Measurements from ENCODE around the gene MAPK10. TPM values are rescaled to one million over a fixed set of nuclear protein-coding genes. Genes with fewer than 3 reads are reported as not detected.
"Not testable (repeated sequence)": the region's sequence is repeated elsewhere in the genome, so short reads cannot be mapped to it uniquely, and the experiment has no call there.

MAPK10 gene
- total RNA-seq, 2 experiments from 2014 or later, result not detected

GRCh38 chr4:86184901-86185285, 175.0 kb downstream of the MAPK10 start:
- no peaks in the 10 kb centered on the region for H3K27me3 Mint-ChIP-seq
- intact Hi-C loops (cut with micrococcal nuclease), result no loop called here
- no peak overlapping the region for H3K4me3 Mint-ChIP-seq
- peaks cover 9% of the 10 kb centered on the region for H3K9me3 Mint-ChIP-seq
- ChIA-PET POLR2A (no interaction called here), CTCF (no interaction called here)
- ATAC-seq, result no peak
- H3K36me3 Mint-ChIP-seq (ENCODE audit: low read depth), result no peaks in the 10 kb centered on the region
- no peak overlapping the region for H3K27ac Mint-ChIP-seq
- H3K4me1 Mint-ChIP-seq (ENCODE audit: low read depth), result no peaks in the 10 kb centered on the region
- no peak for DNase-seq
- TF ChIP-seq CTCF (IDR thresholded peaks at IDR 0.05), result no peak

GRCh38 chr4:86184216-86184900, 175.5 kb downstream of the MAPK10 start:
- ChIA-PET CTCF (no interaction called here), POLR2A (no interaction called here)
- Mint-ChIP-seq H3K27ac (no peak overlapping the region), H3K9me3 (peaks cover 10% of the 10 kb centered on the region), H3K4me1 (ENCODE audit: low read depth) (no peaks in the 10 kb centered on the region), H3K4me3 (no peak overlapping the region), H3K27me3 (no peaks in the 10 kb centered on the region), H3K36me3 (ENCODE audit: low read depth) (no peaks in the 10 kb centered on the region)
- ATAC-seq (no peak), DNase-seq (no peak)
- no peak for TF ChIP-seq CTCF (IDR thresholded peaks at IDR 0.05)
- intact Hi-C loops (cut with micrococcal nuclease), result no loop called here

GRCh38 chr4:86181585-86181984, 178.3 kb downstream of the MAPK10 start:
- intact Hi-C loops (cut with micrococcal nuclease), result no loop called here

GRCh38 chr4:86178211-86178610, 181.6 kb downstream of the MAPK10 start:
- TF ChIP-seq CTCF (IDR thresholded peaks at IDR 0.05), result no peak
- H3K4me3 Mint-ChIP-seq, result no peak overlapping the region
- H3K27ac Mint-ChIP-seq, result no peak overlapping the region
- DNase-seq (no peak), ATAC-seq (no peak)
- H3K36me3 Mint-ChIP-seq (ENCODE audit: low read depth), result no peaks in the 10 kb centered on the region
- ChIA-PET CTCF (no interaction called here), POLR2A (no interaction called here)
- H3K27me3 Mint-ChIP-seq, result no peaks in the 10 kb centered on the region
- intact Hi-C loops (cut with micrococcal nuclease), result no loop called here
- peaks cover 8% of the 10 kb centered on the region for H3K9me3 Mint-ChIP-seq
- no peaks in the 10 kb centered on the region for H3K4me1 Mint-ChIP-seq (ENCODE audit: low read depth)

More at GRCh38 chr4:86181585-86181984, 178.3 kb downstream of the MAPK10 start:
- ChIA-PET CTCF (no interaction called here), POLR2A (no interaction called here)
- no peak for ATAC-seq
- no peak for TF ChIP-seq CTCF (IDR thresholded peaks at IDR 0.05)
- H3K9me3 Mint-ChIP-seq, result peaks cover 7% of the 10 kb centered on the region
- H3K4me1 Mint-ChIP-seq (ENCODE audit: low read depth), result no peaks in the 10 kb centered on the region
- H3K27me3 Mint-ChIP-seq, result no peaks in the 10 kb centered on the region
- no peak overlapping the region for H3K4me3 Mint-ChIP-seq
- no peak for DNase-seq
- H3K36me3 Mint-ChIP-seq (ENCODE audit: low read depth), result no peaks in the 10 kb centered on the region
- no peak overlapping the region for H3K27ac Mint-ChIP-seq

- Mint-ChIP-seq H3K27me3 (no peaks in the 10 kb centered on the region), H3K4me1 (ENCODE audit: low read depth) (no peaks in the 10 kb centered on the region), H3K4me3 (no peak overlapping the region), H3K27ac (no peak overlapping the region), H3K36me3 (ENCODE audit: low read depth) (no peaks in the 10 kb centered on the region), H3K9me3 (peaks cover 4% of the 10 kb centered on the region)
- DNase-seq, result no peak
- intact Hi-C loops (cut with micrococcal nuclease), result no loop called here
- ChIA-PET POLR2A (no interaction called here), CTCF (no interaction called here)
- no peak for ATAC-seq
- no peak for TF ChIP-seq CTCF (IDR thresholded peaks at IDR 0.05)
Measured at GRCh38 chr4:86174506-86174905, 185.3 kb downstream of the MAPK10 start.

GRCh38 chr4:86168335-86168734, 191.5 kb downstream of the MAPK10 start:
- H3K36me3 Mint-ChIP-seq (ENCODE audit: low read depth); H3K4me1 Mint-ChIP-seq (ENCODE audit: low read depth); ATAC-seq; H3K27ac Mint-ChIP-seq; CTCF ChIA-PET; H3K9me3 Mint-ChIP-seq; DNase-seq; intact Hi-C loops (cut with micrococcal nuclease); H3K27me3 Mint-ChIP-seq; H3K4me3 Mint-ChIP-seq; POLR2A ChIA-PET: not testable (repeated sequence)

Measured in activated CD8-positive, alpha-beta T cell treated with anti-CD3 and anti-CD28 coated beads for 36 hours (primary cell).